Kidney epithelial cell (primary cell): ENCODE measurements around the gene ABCC10. TPM values are rescaled to one million over a fixed set of nuclear protein-coding genes. Genes with fewer than 3 reads are reported as not detected.

Experiments
- DNase-seq: peaks from one replicate; pipeline ENCODE4 v3.0.0-alpha.2; 2010; ENCODE audit warnings: low read depth
- H3K27me3 ChIP-seq: 2 replicates; pipeline ENCODE4 v1.6.0; 2011; ENCODE audit warnings: low read length; ENCODE audit not compliant: control insufficient read depth, insufficient read depth
- H3K36me3 ChIP-seq: 2 replicates; pipeline ENCODE4 v1.5.1; 2011; ENCODE audit warnings: low read length; ENCODE audit not compliant: control insufficient read depth, insufficient read depth
- H3K4me3 ChIP-seq: 2 replicates; pipeline ENCODE4 v1.5.1; 2011; ENCODE audit warnings: low read depth, mild to moderate bottlenecking, control low read depth, low read length
- total RNA-seq: library from RNA; depleted of rRNA; stranded (reverse); fragments of >200 nt; gene quantifications from 2 replicates; pipeline ENCODE4 v1.2.3, GENCODE V29; 2015
- TF ChIP-seq, protein P1 (sequence below): IDR thresholded peaks from 2 replicates; pipeline ENCODE4 v1.5.1; 2011; ENCODE audit warnings: mild to moderate bottlenecking, moderate library complexity, low read length, control low read depth, inconsistent platforms; ENCODE audit not compliant: insufficient read depth, poor library complexity, severe bottlenecking

The ABCC10 gene
- total RNA-seq, 1 donor from 2014 or later, result 24.9 TPM

DNA sequence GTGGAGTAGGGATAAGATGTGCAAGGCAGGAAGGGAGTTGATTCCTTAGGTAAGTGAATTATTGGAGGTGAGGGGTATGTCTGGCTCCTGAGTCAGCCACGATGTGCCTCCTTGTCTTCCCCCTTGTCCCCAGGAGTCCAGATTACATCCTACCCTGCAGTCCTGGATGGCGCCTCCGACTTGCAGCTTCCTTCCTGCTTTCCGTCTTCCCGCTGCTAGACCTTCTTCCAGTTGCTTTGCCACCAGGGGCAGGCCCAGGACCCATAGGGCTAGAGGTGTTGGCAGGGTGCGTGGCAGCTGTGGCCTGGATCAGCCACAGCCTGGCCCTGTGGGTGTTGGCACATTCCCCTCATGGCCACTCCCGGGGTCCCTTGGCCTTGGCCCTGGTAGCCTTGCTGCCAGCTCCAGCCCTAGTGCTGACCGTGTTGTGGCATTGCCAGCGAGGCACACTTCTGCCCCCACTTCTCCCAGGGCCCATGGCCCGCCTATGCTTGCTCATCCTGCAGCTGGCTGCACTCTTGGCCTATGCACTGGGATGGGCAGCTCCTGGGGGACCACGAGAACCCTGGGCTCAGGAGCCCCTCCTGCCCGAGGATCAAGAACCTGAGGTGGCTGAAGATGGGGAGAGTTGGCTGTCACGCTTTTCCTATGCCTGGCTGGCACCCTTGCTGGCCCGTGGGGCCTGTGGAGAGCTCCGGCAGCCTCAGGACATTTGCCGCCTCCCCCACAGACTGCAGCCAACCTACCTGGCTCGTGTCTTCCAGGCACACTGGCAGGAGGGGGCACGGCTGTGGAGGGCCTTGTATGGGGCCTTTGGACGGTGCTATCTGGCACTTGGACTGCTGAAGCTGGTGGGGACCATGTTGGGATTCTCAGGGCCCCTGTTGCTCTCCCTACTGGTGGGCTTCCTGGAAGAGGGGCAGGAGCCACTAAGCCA is 4.9 kb downstream of the ABCC10 start:
- TF ChIP-seq, protein P1, sequence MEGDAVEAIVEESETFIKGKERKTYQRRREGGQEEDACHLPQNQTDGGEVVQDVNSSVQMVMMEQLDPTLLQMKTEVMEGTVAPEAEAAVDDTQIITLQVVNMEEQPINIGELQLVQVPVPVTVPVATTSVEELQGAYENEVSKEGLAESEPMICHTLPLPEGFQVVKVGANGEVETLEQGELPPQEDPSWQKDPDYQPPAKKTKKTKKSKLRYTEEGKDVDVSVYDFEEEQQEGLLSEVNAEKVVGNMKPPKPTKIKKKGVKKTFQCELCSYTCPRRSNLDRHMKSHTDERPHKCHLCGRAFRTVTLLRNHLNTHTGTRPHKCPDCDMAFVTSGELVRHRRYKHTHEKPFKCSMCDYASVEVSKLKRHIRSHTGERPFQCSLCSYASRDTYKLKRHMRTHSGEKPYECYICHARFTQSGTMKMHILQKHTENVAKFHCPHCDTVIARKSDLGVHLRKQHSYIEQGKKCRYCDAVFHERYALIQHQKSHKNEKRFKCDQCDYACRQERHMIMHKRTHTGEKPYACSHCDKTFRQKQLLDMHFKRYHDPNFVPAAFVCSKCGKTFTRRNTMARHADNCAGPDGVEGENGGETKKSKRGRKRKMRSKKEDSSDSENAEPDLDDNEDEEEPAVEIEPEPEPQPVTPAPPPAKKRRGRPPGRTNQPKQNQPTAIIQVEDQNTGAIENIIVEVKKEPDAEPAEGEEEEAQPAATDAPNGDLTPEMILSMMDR, result no peak
- Histone ChIP-seq H3K27me3 (no peaks in the 10 kb centered on the region), H3K4me3 (no peak overlapping the region), H3K36me3 (no peaks in the 10 kb centered on the region)
- no peak for DNase-seq

DNA sequence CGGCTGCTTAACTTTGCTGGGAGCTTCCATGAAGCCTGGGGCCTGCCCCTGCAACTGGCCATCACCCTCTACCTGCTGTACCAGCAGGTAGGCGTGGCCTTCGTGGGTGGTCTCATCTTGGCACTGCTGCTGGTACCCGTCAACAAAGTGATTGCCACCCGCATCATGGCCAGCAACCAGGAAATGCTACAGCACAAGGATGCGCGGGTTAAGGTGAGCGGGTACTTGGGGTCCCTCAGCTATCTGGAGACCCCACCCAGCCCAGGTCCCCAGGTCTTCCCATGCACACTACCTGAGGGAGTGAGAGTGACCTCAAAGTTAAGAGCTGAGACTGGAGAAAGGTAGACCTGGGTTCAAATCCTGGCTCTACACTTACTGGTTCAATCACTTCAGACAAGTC is 5.8 kb downstream of the ABCC10 start:
- TF ChIP-seq, protein P1, result no peak
- no peaks in the 10 kb centered on the region for H3K36me3 ChIP-seq
- no peak overlapping the region for H3K4me3 ChIP-seq
- H3K27me3 ChIP-seq, result no peaks in the 10 kb centered on the region
- DNase-seq, result no peak

DNA sequence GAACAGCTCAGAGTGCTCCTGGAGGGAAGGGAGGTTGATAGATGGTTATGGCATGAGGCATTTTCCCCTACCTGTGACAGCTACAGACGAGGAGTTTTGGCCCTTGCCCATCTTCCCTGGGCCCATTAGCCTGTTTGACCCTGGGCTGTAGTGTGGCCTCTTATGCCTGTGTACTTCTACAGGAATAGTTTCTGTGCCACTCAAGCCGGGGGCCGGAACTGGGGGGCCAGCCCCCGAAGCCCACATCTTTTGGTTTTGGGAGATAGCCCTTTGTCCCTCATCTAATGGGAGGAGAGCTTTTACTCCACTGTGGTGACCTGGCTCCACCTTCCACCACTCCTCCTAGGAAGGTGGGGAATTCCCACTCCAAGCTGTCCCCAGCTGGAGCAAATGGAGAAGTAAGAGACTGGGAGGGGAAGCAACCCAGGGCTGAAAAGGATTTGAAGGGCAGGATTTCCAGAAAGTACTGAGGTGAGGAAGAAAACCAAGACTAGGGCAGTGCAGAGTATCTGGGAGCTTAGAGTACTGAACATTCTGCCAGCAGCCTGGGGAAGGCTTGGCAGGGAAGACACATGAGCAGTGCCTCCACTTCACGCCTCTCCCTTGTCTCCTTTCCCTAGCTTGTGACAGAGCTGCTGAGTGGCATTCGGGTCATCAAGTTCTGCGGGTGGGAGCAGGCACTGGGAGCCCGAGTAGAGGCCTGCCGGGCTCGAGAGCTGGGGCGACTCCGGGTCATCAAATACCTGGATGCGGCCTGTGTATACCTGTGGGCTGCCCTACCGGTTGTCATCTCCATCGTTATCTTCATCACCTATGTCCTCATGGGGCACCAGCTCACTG is 6.9 kb downstream of the ABCC10 start:
- TF ChIP-seq, protein P1, result no peak
- H3K27me3 ChIP-seq, result no peaks in the 10 kb centered on the region
- H3K36me3 ChIP-seq, result no peaks in the 10 kb centered on the region
- no peak overlapping the region for H3K4me3 ChIP-seq
- DNase-seq, result no peak

DNA sequence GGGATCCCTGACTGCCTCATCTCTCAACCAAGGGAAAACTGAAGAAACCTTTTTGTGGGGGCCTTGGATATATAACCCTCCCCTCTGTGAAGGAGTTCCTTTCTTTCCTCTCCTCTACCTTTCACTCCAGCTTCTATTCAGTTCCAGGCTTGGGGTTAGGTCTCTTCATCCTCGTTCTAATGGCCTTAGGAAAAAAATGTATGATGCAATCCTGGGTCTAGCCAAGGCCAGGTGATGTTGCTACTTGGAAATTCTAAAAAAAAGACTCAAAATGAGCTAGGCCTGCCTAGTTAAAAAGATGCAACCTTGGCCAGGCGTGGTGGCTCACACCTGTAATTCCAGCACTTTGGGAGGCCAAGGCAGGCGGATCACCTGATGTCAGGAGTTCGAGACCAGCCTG is 7.6 kb downstream of the ABCC10 start:
- Histone ChIP-seq H3K36me3 (no peaks in the 10 kb centered on the region), H3K27me3 (no peaks in the 10 kb centered on the region), H3K4me3 (no peak overlapping the region)
- TF ChIP-seq, protein P1, result no peak
- no peak for DNase-seq

DNA sequence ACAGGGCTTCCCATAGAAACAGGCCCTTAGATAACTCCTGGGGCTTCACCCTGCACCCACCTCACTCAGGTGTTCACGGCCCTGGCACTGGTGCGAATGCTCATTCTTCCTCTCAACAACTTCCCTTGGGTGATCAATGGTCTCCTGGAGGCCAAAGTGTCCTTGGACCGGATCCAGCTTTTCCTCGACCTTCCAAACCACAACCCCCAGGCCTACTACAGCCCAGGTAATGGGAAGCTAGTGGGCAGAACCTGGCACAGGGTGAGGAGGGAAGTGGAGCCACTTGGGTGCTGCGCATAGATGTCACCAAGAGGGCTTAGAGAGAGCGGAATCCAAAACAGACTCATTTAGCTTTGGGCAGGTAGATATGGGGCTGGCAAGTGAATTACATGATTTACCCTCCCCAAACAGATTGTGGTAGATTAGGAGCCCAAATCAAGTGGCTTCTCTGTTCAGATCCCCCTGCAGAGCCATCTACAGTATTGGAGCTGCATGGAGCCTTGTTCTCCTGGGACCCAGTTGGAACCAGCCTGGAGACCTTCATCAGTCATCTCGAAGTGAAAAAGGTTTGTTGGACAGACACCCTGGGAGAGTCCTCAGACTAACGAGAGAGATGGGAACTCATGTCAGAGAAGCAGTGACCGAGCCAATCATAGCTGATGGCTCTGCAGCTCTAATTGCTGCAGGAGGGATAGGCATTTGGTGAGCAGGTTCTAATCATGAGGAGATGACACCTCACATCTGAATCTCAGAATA is 8.5 kb downstream of the ABCC10 start:
- TF ChIP-seq, protein P1, result no peak
- Histone ChIP-seq H3K27me3 (no peaks in the 10 kb centered on the region), H3K4me3 (no peak overlapping the region), H3K36me3 (no peaks in the 10 kb centered on the region)
- no peak for DNase-seq
